Stimulated activated CD8-positive, alpha-beta memory T cell treated with anti-CD3 and anti-CD28 coated beads, Interleukin-7, amount 100 ng/mL, for 1 hour (primary cell): ENCODE measurements around the gene OCA2.

Source experiments
- DNase-seq, 2 donors: peaks; one replicate each; pipeline ENCODE4 v3.0.0-alpha.2; 2020; ENCODE audit warnings: low read depth in 2 of 2

The OCA2 gene

DNA sequence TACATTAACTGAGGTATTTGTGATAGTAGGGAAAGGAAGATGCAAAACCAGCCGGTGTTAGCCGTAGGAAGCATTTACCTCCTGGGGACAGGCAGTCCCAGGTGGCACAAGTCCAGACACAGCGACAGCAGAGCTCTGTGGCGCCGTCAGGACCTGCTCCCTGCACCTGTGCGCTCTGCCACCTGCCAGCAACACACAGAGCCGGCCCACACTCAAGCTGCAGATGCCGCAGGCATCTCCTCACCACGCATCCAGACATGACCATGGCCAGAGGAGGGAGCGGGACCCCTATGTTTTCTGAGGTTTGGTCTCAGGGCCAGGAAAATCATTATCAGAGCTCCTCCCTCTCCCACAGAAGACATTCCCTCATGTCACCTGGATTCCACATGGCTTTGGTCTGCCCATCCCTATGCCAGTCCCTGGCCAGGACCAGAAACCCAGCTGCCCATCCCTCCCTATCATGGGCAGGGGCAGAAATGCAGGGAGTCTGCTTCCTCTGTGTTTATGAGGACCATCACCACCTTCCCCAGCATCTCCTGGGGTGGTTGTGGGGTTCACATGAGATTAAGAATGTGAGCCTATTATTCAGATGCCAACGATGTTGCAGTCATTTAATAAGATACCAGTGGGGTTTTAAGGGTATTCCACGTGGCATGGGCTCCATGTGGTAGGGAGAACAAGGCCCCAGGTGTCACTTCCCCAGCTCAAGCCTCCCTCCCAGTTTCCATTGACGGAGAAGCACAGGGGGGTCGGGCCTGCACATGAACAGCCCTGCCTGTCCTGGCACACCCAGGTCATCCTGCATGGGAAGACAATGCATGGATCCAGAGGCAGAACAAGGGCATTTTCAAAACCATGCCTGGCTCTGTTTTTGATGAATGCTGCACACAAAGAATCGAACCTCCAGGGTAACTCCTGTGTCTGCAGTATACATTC lies 251.1 kb downstream of the OCA2 start:
- DNase-seq = no peak

DNA sequence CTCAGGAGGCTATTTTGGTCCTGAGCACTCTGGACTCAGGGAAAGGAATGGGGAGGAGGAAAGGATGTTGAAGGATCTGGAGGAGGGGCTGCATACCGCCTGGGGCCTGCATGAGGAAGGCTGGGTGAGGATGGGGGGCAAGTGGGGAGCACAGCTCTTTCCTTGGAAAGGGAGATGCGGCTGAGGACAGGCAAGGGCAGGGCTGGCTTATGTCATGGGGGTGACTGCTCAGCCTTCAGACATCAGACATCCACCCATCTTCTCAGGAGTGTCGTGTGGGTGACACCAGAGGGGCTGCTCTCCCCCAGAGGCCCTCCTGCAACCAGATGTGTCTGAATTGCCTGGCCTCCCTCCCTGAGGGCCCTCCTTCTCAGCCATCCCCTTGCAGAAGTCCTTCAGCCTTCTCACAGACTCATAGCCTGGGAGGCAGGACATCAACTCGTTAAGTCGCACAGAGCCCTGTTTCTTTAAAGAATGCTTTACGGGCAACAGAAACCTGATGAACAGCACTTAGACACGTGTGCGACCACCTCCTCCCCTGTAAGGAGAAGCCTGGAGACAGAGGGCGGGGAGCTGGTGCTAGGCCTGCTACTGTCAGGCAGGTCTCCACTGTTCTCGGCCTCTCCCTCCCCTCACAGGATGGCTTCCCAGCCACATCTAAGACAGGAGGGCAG lies 252.3 kb downstream of the OCA2 start:
- no peak for DNase-seq

GRCh38 chr15:27845535-27846369 lies 253.4 kb downstream of the OCA2 start:
- no peak for DNase-seq

DNA sequence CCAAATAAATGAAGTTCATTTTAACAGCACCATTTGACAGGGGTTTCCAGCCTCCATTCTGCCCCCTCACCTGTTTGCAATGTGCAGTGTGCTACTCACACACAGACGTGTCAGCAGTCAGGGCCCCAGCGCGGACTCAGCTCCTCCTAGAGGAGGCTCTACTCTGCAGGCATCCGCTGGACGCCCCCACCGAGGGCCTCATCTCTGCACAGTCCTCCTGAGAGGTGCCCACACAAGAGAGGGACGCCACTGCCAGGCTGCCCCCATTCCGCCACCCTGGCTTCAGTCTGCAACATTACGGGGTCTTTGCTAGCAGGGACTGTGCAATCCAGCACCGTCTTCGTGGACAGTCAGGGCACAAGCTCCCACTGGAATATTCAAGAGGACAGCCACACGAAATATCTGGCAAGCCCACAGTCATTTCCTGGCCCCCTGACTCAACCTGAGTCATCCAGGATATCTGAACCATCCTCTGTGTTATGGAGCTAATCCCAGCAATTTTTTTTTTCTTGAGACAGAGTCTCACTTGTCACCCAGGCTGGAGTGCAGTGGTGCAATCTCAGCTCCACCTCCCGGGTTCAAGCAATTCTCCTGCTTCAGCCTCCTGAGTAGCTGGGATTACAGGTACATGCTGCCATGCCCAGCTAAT lies 255.0 kb downstream of the OCA2 start:
- no peak for DNase-seq

DNA sequence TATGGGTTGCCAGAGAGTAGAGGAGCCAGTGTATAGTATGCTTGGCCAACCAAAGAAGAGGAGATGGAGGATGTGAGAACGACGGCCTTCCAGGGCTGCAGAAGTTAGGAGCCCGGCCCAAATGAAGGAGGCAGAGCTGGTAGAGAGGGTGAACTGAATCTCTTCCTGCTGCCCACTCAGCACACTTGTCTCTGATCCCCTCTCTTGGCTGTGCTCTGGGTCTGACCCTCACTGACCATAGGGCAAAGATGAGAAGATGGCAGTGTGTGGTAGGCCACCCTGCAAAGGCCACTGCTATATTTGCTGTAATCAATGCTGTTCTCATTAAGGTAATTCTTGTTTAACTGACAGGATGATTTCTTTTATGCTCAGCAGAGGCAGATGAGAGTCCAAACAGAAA lies 256.0 kb downstream of the OCA2 start:
- no peak for DNase-seq

DNA sequence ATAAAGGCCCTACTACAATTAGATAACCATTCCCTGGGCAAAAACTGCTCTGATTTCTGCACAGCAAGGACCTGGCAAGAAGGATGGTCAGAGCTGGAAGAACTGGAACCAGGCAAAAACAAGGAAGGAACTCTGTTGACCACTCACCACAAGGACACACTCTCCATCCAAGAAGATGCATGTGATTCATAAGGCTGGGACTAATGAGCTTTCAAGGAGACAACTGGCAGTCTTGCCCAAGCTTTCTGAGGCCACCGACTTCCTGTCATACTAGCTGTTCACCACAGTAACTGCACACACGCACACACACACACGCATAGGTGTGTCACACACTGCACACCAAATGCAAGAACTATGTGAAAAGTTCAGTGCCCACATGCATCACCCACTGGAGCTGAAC lies 256.6 kb downstream of the OCA2 start:
- no peak for DNase-seq

GRCh38 chr15:27835233-27835939 lies 263.7 kb downstream of the OCA2 start:
- no peak for DNase-seq

- DNase-seq = no peak
Observed at GRCh38 chr15:27834684-27835083, 264.4 kb downstream of the OCA2 start.

DNA sequence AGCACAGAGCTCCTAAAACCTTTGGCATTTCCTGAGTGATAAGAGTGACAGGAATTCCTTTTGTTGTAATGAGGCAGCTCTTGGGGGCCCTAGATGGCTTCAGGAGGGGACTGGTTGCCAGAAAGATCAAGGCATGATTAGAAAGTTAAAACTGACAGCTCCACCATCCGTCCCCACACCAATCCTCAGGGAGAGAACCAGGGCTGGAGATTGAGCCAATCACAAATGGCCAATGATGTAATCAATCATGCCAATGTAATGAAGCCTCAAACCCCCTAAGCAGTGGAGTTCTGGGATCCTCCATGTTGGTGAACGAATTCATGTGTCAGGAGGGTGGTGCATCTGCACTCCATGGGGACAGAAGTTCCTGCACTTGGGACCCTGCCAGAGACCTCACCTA lies 265.1 kb downstream of the OCA2 start:
- no peak for DNase-seq

DNA sequence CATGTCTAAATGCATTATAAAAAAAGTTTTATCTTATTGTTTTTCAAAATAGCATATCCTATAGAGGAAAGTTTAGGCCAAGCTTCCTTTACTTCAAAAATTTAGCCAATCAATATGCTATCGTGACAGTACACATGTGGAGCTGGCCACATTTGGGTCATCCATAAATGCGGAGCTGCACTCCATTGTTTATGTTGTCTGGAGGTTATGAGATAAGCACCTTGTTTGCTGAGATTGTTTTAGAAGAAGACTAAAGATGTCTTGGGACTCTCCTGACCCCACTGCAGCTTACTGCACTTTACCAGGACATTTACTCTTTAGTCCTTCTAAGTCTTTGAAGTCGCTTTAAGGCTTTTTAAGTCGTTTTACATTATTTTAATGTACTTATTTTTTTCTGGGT lies 265.9 kb downstream of the OCA2 start:
- no peak for DNase-seq

DNA sequence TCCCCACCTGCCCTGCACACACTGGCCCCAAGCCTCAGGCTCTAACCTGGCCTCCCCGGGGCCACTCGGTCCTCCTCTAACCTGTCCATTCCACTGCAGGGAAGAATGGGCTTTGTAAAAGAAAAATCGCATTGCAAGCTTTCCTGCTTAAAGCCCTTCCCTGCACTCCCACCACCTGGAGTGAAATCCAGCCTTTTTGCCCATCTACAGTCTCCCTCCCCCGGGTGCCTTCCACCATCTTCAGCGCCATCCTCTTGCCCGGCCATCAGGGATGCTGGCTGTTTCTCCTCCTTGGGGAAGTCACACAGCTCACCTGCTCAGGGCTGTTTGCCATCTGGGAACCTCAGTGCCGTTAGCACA lies 266.9 kb downstream of the OCA2 start:
- DNase-seq = no peak

GRCh38 chr15:27831384-27832236 lies 267.5 kb downstream of the OCA2 start:
- no peak for DNase-seq

GRCh38 chr15:27828746-27829145 lies 270.4 kb downstream of the OCA2 start:
- DNase-seq = no peak

GRCh38 chr15:27826902-27827714 lies 272.0 kb downstream of the OCA2 start:
- DNase-seq = no peak

DNA sequence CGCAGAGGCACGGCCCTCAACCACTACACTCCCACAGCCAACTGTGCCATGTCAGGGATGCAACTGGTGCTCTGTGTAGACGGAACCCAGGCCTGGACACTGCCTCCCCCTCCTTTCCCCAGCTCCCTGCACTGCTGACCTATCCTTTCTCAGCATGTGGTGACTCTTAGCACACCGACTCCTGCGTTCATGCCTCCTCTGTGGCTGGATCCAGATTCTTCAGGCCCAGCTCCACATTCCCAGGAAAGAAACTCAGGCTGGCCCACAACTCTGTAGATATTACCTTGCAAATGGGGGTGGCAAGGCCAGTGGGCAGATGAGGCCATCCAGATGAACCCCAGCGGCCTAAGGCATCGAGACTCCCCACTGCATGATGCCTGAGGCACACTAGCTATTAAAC lies 272.7 kb downstream of the OCA2 start:
- no peak for DNase-seq

GRCh38 chr15:27824841-27825422 lies 274.2 kb downstream of the OCA2 start:
- no peak for DNase-seq

DNA sequence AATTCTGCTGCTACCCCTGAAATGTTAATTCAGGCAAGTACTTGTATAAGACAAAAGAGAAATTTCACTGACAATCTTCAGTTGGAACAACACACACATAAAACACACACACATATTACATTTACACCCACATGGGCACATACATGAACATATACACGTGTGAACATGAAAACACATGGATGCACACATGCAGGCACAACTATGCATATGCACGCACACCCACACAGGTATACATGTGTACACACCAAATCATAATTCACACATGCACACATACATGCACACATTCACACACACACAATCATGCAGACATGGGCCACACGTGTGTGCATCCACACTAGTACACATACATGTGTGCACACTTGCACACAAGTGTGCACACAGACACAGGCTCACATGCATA lies 277.8 kb downstream of the OCA2 start:
- no peak for DNase-seq

- no peak for DNase-seq
Observed at GRCh38 chr15:27820722-27821121, 278.4 kb downstream of the OCA2 start.

GRCh38 chr15:27820232-27820631 lies 278.9 kb downstream of the OCA2 start:
- DNase-seq = no peak
